HEK293 (cell line): Measurements from ENCODE around the gene KIAA0319L.

ENCODE experiments used
- CTCF ChIA-PET: fragments of 350-600 bp; formaldehyde crosslinking; extraction: SDS; loops from one replicate; lab custom pipeline; 2021; ENCODE audit warnings: antibody characterized with exemption; lab: Yijun Ruan, JAX
- POLR2A ChIA-PET: fragments of 300-600 bp; formaldehyde crosslinking; extraction: SDS; loops from one replicate; lab custom pipeline; 2020; ENCODE audit warnings: antibody characterized with exemption, inconsistent platforms; lab: Yijun Ruan, JAX
- H3K27ac ChIP-seq: fragments of 200-500 bp; sonication (Bioruptor generic); 2 replicates; pipeline ENCODE4 v1.5.1; 2014; ENCODE audit warnings: low read depth, low read length, control low read depth, inconsistent platforms; ENCODE audit errors: extremely low read depth
- H3K36me3 ChIP-seq, 2 experiments: fragments of 200-500 bp in 1 of 2; sonication (Bioruptor generic) in 1 of 2; 1 replicate in 1 of 2; 2 replicates in 1 of 2; pipeline ENCODE4 v1.5.1; 2014 to 2017; ENCODE audit warnings: inconsistent platforms in 2 of 2, low read length in 2 of 2; ENCODE audit not compliant: control insufficient read depth in 2 of 2, insufficient read depth in 1 of 2
- H3K4me1 ChIP-seq: fragments of 200-500 bp; sonication (Bioruptor generic); 2 replicates; pipeline ENCODE4 v1.5.1; 2014; ENCODE audit warnings: mild to moderate bottlenecking, low read length, inconsistent platforms; ENCODE audit not compliant: control insufficient read depth, insufficient read depth
- H3K4me3 ChIP-seq: 2 replicates; pipeline ENCODE4 v1.5.1; 2011; ENCODE audit warnings: low read depth, mild to moderate bottlenecking, control low read depth, low read length, moderate library complexity
- H3K9me3 ChIP-seq: fragments of 200-500 bp; sonication (Bioruptor generic); 2 replicates; pipeline ENCODE4 v1.5.1; 2014; ENCODE audit warnings: low read depth, low read length, inconsistent platforms; ENCODE audit not compliant: control insufficient read depth, insufficient read depth
- GLIS2 ChIP-seq: fragments of 450-650 bp; formaldehyde crosslinking; IDR thresholded peaks from 2 replicates; pipeline ENCODE4 v1.5.1; 2016; ENCODE audit warnings: missing biosample characterization, missing genetic modification characterization
- HOXD13 ChIP-seq: sonication (generic); formaldehyde crosslinking; IDR thresholded peaks from 2 replicates; pipeline ENCODE4 v1.8.0; 2022; ENCODE audit warnings: missing genetic modification reagents, borderline replicate concordance
- KLF17 ChIP-seq: fragments of 450-650 bp; formaldehyde crosslinking; IDR thresholded peaks from 2 replicates; pipeline ENCODE4 v1.5.1; 2016; ENCODE audit warnings: missing biosample characterization, missing genetic modification characterization
- MZF1 ChIP-seq: fragments of 450-650 bp; formaldehyde crosslinking; IDR thresholded peaks from 2 replicates; pipeline ENCODE4 v1.5.1; 2017; ENCODE audit warnings: missing biosample characterization, missing genetic modification characterization, borderline replicate concordance
- SCRT2 ChIP-seq: fragments of 450-650 bp; formaldehyde crosslinking; IDR thresholded peaks from 2 replicates; pipeline ENCODE4 v1.5.1; 2016; ENCODE audit warnings: missing biosample characterization, missing genetic modification characterization
- ZBTB20 ChIP-seq: fragments of 450-650 bp; formaldehyde crosslinking; IDR thresholded peaks from 2 replicates; pipeline ENCODE4 v1.5.1; 2016; ENCODE audit warnings: missing biosample characterization, missing genetic modification characterization
- ZNF174 ChIP-seq: fragments of 450-650 bp; formaldehyde crosslinking; IDR thresholded peaks from 2 replicates; pipeline ENCODE4 v1.5.0; 2017; ENCODE audit warnings: missing biosample characterization, mild to moderate bottlenecking, missing genetic modification characterization
- ZNF221 ChIP-seq: fragments of 450-650 bp; formaldehyde crosslinking; IDR thresholded peaks from 2 replicates; pipeline ENCODE4 v1.5.1; 2017; ENCODE audit warnings: missing biosample characterization, missing genetic modification characterization, borderline replicate concordance
- ZNF335 ChIP-seq: fragments of 450-650 bp; formaldehyde crosslinking; conservative IDR thresholded peaks from 2 replicates; pipeline ENCODE4 v1.5.1; 2016; ENCODE audit warnings: missing biosample characterization, missing genetic modification characterization
- ZNF501 ChIP-seq: fragments of 450-650 bp; formaldehyde crosslinking; IDR thresholded peaks from 2 replicates; pipeline ENCODE4 v1.5.1; 2016; ENCODE audit warnings: missing biosample characterization, missing genetic modification characterization
- ZNF521 ChIP-seq: fragments of 450-650 bp; formaldehyde crosslinking; IDR thresholded peaks from 2 replicates; pipeline ENCODE4 v1.5.1; 2017; ENCODE audit warnings: missing biosample characterization, mild to moderate bottlenecking, missing genetic modification characterization
- ZNF530 ChIP-seq: fragments of 450-650 bp; formaldehyde crosslinking; IDR thresholded peaks from 2 replicates; pipeline ENCODE4 v1.5.1; 2016; ENCODE audit warnings: low read depth, missing biosample characterization, missing genetic modification characterization
- ZNF600 ChIP-seq: fragments of 450-650 bp; formaldehyde crosslinking; IDR thresholded peaks from 2 replicates; pipeline ENCODE4 v1.5.1; 2016; ENCODE audit warnings: missing biosample characterization, missing genetic modification characterization
- ZSCAN4 ChIP-seq: fragments of 450-650 bp; formaldehyde crosslinking; IDR thresholded peaks from 2 replicates; pipeline ENCODE4 v1.5.1; 2017; ENCODE audit warnings: missing biosample characterization, missing genetic modification characterization
- TF ChIP-seq, protein P1 (sequence below): fragments of 450-650 bp; formaldehyde crosslinking; IDR thresholded peaks from 2 replicates; pipeline ENCODE4 v1.5.1; 2016; ENCODE audit warnings: missing biosample characterization, missing genetic modification characterization
- TF ChIP-seq, protein P2 (sequence below): IDR thresholded peaks from 2 replicates; pipeline ENCODE4 v1.6.1; 2011; ENCODE audit warnings: mild to moderate bottlenecking, low read depth, low read length, borderline replicate concordance
- TF ChIP-seq, protein P3 (sequence below): fragments of 450-650 bp; formaldehyde crosslinking; IDR thresholded peaks from 2 replicates; pipeline ENCODE4 v1.5.1; 2016; ENCODE audit warnings: missing biosample characterization, missing genetic modification characterization

KIAA0319L gene

GRCh38 chr1:35561972-35562680 is 4.9 kb upstream of the KIAA0319L start:
- H3K4me3 ChIP-seq, result no peak overlapping the region
- H3K36me3 ChIP-seq, result peaks cover 0 to 78% of the 10 kb centered on the region in 2 experiments; a peak in 2 of 3 replicates
- no peaks in the 10 kb centered on the region for H3K9me3 ChIP-seq
- ChIA-PET CTCF (interaction anchor here (0.6 to 0.7 kb wide), 2 partner anchors 111 to 710 kb away, joined by 3 to 4 read pairs; no protein-coding TSS in a partner anchor), POLR2A (no interaction called here)
- TF ChIP-seq SCRT2, result peak; percentile 64
- TF ChIP-seq ZNF174 (tag by site-specific recombination), result no peak
- TF ChIP-seq ZNF521, result no peak
- TF ChIP-seq ZNF221 (tag by site-specific recombination), result no peak
- TF ChIP-seq GLIS2 (tag by site-specific recombination), result 0 out of 2 replicates have a peak, but pooled peaks have one; percentile 12
- 0 out of 2 replicates have a peak, but pooled peaks cover 2% of the 10 kb centered on the region for H3K4me1 ChIP-seq
- no peak overlapping the region for H3K27ac ChIP-seq

DNA sequence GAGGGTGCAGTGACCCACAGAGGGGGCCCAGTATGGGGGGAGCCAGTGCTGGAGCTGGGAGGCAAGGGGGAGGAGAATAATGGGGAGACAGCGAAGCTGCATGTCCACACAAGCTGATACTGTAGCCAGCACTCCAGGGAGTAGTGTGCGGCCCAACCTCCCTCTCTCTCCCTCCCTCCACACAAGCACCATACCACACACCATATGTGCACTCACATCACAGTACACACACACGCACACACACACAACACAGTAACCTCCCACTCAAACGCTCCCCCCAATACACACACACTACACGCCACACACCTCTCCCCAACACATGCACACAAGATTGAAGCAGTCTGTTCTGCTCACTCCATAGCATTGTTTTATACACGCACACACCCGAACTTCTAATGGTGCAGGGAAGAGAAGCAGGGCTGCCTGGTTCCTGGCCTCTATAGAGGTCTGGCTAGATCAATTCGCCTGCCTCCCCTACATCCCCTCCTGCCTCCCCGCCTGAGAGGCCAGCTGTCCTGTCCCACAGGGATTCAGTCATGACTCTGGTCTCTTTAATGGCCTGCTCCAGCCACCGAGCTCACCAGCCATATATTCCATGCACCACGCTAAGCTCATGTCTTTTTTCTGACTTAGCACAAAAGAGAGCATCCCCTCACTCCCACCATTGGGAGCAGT is 4.2 kb upstream of the KIAA0319L start:
- no peak overlapping the region for H3K27ac ChIP-seq
- H3K9me3 ChIP-seq, result no peaks in the 10 kb centered on the region
- POLR2A ChIA-PET, result no interaction called here
- H3K36me3 ChIP-seq, result peaks cover 0 to 71% of the 10 kb centered on the region in 2 experiments; a peak in 2 of 3 replicates
- CTCF ChIA-PET, result interaction anchor here (0.7 kb wide), 1 partner anchor 111 kb away, joined by 4 read pairs; no protein-coding TSS in a partner anchor
- no peak overlapping the region for H3K4me3 ChIP-seq
- H3K4me1 ChIP-seq, result 0 out of 2 replicates have a peak, but pooled peaks cover 2% of the 10 kb centered on the region
- no peak for TF ChIP-seq HOXD13 (CRISPR knock-in tag)
- no peak for TF ChIP-seq ZNF335 (tag by site-specific recombination)
- no peak for TF ChIP-seq MZF1
- TF ChIP-seq, protein P1, sequence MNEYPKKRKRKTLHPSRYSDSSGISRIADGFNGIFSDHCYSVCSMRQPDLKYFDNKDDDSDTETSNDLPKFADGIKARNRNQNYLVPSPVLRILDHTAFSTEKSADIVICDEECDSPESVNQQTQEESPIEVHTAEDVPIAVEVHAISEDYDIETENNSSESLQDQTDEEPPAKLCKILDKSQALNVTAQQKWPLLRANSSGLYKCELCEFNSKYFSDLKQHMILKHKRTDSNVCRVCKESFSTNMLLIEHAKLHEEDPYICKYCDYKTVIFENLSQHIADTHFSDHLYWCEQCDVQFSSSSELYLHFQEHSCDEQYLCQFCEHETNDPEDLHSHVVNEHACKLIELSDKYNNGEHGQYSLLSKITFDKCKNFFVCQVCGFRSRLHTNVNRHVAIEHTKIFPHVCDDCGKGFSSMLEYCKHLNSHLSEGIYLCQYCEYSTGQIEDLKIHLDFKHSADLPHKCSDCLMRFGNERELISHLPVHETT (tag by site-specific recombination), result no peak
- TF ChIP-seq ZSCAN4 (tag by site-specific recombination), result peak; percentile 79
- TF ChIP-seq, protein P2, sequence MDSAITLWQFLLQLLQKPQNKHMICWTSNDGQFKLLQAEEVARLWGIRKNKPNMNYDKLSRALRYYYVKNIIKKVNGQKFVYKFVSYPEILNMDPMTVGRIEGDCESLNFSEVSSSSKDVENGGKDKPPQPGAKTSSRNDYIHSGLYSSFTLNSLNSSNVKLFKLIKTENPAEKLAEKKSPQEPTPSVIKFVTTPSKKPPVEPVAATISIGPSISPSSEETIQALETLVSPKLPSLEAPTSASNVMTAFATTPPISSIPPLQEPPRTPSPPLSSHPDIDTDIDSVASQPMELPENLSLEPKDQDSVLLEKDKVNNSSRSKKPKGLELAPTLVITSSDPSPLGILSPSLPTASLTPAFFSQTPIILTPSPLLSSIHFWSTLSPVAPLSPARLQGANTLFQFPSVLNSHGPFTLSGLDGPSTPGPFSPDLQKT, result no peak
- TF ChIP-seq ZNF600 (tag by site-specific recombination), result peak; percentile 96
- TF ChIP-seq, protein P3, sequence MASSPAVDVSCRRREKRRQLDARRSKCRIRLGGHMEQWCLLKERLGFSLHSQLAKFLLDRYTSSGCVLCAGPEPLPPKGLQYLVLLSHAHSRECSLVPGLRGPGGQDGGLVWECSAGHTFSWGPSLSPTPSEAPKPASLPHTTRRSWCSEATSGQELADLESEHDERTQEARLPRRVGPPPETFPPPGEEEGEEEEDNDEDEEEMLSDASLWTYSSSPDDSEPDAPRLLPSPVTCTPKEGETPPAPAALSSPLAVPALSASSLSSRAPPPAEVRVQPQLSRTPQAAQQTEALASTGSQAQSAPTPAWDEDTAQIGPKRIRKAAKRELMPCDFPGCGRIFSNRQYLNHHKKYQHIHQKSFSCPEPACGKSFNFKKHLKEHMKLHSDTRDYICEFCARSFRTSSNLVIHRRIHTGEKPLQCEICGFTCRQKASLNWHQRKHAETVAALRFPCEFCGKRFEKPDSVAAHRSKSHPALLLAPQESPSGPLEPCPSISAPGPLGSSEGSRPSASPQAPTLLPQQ (tag by site-specific recombination), result no peak
- TF ChIP-seq ZNF530, result no peak
- no peak for TF ChIP-seq ZBTB20 (tag by site-specific recombination)
- TF ChIP-seq ZNF501 (tag by site-specific recombination), result no peak
- no peak for TF ChIP-seq KLF17 (tag by site-specific recombination)
